Activated CD4-positive, alpha-beta memory T cell treated with anti-CD3 and anti-CD28 coated beads for 36 hours (primary cell): ENCODE measurements around the gene BTAF1. TPM values are rescaled to one million over a fixed set of nuclear protein-coding genes. Genes with fewer than 3 reads are reported as not detected.

Experiments
- CTCF ChIA-PET: fragments of 350-600 bp; sonication (Branson Sonifier 250); formaldehyde crosslinking; loops from one replicate; lab custom pipeline; 2021; ENCODE audit warnings: antibody characterized with exemption, inconsistent platforms; lab: Charles Lee
- POLR2A ChIA-PET: fragments of 350-600 bp; sonication (Branson Sonifier 250); formaldehyde crosslinking; loops from one replicate; lab custom pipeline; 2021; ENCODE audit warnings: antibody characterized with exemption; lab: Charles Lee
- DNase-seq: peaks from one replicate; pipeline ENCODE4 v3.0.0-alpha.2; 2020
- H3K27ac Mint-ChIP-seq: one replicate; pipeline ENCODE4 v1.8.0; 2021; ENCODE audit warnings: mixed read lengths
- H3K27me3 Mint-ChIP-seq: one replicate; pipeline ENCODE4 v1.8.0; 2021; ENCODE audit warnings: mixed read lengths
- H3K36me3 Mint-ChIP-seq: one replicate; pipeline ENCODE4 v1.8.0; 2021; ENCODE audit warnings: mixed read lengths
- H3K4me1 Mint-ChIP-seq: one replicate; pipeline ENCODE4 v1.8.0; 2021; ENCODE audit warnings: low read depth, mixed read lengths
- H3K4me3 Mint-ChIP-seq: one replicate; pipeline ENCODE4 v1.8.0; 2021; ENCODE audit warnings: mild to moderate bottlenecking, mixed read lengths
- H3K9me3 Mint-ChIP-seq: one replicate; pipeline ENCODE4 v1.8.0; 2021; ENCODE audit warnings: mixed read lengths
- intact Hi-C: fragments of 100-400 bp; cut with micrococcal nuclease; formaldehyde crosslinking; loops from one replicate; pipeline ENCODE4 v1.15.1; 2023
- total RNA-seq, 2 experiments: library from RNA; stranded (reverse); gene quantifications; one replicate each; pipeline ENCODE4 v1.2.3, GENCODE V29; 2021

BTAF1 gene
- total RNA-seq, 2 experiments from 2014 or later: 49.9 to 50.7 TPM

- no peak overlapping the region for H3K27ac Mint-ChIP-seq
- no peak for DNase-seq
- H3K9me3 Mint-ChIP-seq: no peaks in the 10 kb centered on the region
- H3K4me1 Mint-ChIP-seq: peaks cover 2% of the 10 kb centered on the region
- intact Hi-C loops: loop anchor here (5.0 kb wide), 1 partner anchor 363 kb away; no protein-coding TSS in a partner anchor
- peaks cover 2% of the 10 kb centered on the region for H3K36me3 Mint-ChIP-seq
- no peaks in the 10 kb centered on the region for H3K27me3 Mint-ChIP-seq
- ChIA-PET CTCF (interaction anchor here (0.6 to 1.4 kb wide), 5 partner anchors 13 to 360 kb away, joined by 3 to 7 read pairs (median 4); partner anchors contain the start of genes CPEB3 and MARCHF5), POLR2A (no interaction called here)
- no peak overlapping the region for H3K4me3 Mint-ChIP-seq
These were observed 150.7 kb downstream of the BTAF1 start for GRCh38 chr10:92074126-92074887.

GRCh38 chr10:92075829-92076228, 152.3 kb downstream of the BTAF1 start:
- Mint-ChIP-seq H3K27ac (no peak overlapping the region), H3K36me3 (peaks cover 2% of the 10 kb centered on the region), H3K27me3 (no peaks in the 10 kb centered on the region), H3K4me1 (peaks cover 2% of the 10 kb centered on the region), H3K4me3 (no peak overlapping the region), H3K9me3 (no peaks in the 10 kb centered on the region)
- ChIA-PET POLR2A (no interaction called here), CTCF (no interaction called here)
- intact Hi-C loops: no loop called here
- no peak for DNase-seq

GRCh38 chr10:92076722-92077121, 153.2 kb downstream of the BTAF1 start:
- Mint-ChIP-seq H3K4me1 (peaks cover under 1% of the 10 kb centered on the region), H3K9me3 (no peaks in the 10 kb centered on the region), H3K36me3 (peaks cover 7% of the 10 kb centered on the region), H3K27ac (no peak overlapping the region), H3K27me3 (no peaks in the 10 kb centered on the region), H3K4me3 (no peak overlapping the region)
- ChIA-PET POLR2A (no interaction called here), CTCF (no interaction called here)
- DNase-seq: no peak
- intact Hi-C loops: no loop called here

GRCh38 chr10:92079003-92079402, 155.4 kb downstream of the BTAF1 start:
- DNase-seq: no peak
- ChIA-PET POLR2A (no interaction called here), CTCF (interaction anchor here (0.7 kb wide), 1 partner anchor 465 kb away, joined by 3 read pairs; no protein-coding TSS in a partner anchor)
- H3K36me3 Mint-ChIP-seq: peaks cover 7% of the 10 kb centered on the region
- H3K27ac Mint-ChIP-seq: no peak overlapping the region
- intact Hi-C loops: no loop called here
- H3K9me3 Mint-ChIP-seq: no peaks in the 10 kb centered on the region
- H3K4me3 Mint-ChIP-seq: no peak overlapping the region
- H3K4me1 Mint-ChIP-seq: no peaks in the 10 kb centered on the region
- no peaks in the 10 kb centered on the region for H3K27me3 Mint-ChIP-seq

Other genes with a start within 250 kb of the BTAF1 start
- 10 to 100 TPM; 34.5 to 35.7 TPM for gene TNKS2, start 125.3 kb upstream of the BTAF1 start, total RNA-seq
- gene FGFBP3, start 14.3 kb upstream of the BTAF1 start, total RNA-seq: 1 to 10 TPM; 1.2 to 1.6 TPM